MM.1S (cell line): Measurements from ENCODE around the gene DLGAP1.

Experiments used
- EZH2 ChIP-seq: fragments of 300-600 bp; sonication (generic); optimal IDR thresholded peaks from 2 replicates; pipeline ENCODE3; 2017; ENCODE audit warnings: low read depth, mild to moderate bottlenecking, antibody characterized with exemption, low read length, mixed read lengths
- EZH2phosphoT487 ChIP-seq: fragments of 300-600 bp; sonication (generic); IDR thresholded peaks from 2 replicates; pipeline ENCODE4 v1.6.1; 2018; ENCODE audit warnings: antibody characterized with exemption, low read length
- TF ChIP-seq, protein P1 (sequence below): fragments of 300-600 bp; sonication (generic); IDR thresholded peaks from 2 replicates; pipeline ENCODE4 v1.5.1; 2016; ENCODE audit warnings: antibody characterized with exemption, low read length, mixed read lengths

- TF ChIP-seq, protein P1, sequence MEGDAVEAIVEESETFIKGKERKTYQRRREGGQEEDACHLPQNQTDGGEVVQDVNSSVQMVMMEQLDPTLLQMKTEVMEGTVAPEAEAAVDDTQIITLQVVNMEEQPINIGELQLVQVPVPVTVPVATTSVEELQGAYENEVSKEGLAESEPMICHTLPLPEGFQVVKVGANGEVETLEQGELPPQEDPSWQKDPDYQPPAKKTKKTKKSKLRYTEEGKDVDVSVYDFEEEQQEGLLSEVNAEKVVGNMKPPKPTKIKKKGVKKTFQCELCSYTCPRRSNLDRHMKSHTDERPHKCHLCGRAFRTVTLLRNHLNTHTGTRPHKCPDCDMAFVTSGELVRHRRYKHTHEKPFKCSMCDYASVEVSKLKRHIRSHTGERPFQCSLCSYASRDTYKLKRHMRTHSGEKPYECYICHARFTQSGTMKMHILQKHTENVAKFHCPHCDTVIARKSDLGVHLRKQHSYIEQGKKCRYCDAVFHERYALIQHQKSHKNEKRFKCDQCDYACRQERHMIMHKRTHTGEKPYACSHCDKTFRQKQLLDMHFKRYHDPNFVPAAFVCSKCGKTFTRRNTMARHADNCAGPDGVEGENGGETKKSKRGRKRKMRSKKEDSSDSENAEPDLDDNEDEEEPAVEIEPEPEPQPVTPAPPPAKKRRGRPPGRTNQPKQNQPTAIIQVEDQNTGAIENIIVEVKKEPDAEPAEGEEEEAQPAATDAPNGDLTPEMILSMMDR, result no peak
- TF ChIP-seq EZH2phosphoT487 (no peak), EZH2 (no peak)
Measured at GRCh38 chr18:3839581-3839981, 615.5 kb downstream of the DLGAP1 start.
